CMK (cell line): ENCODE measurements around the gene OR1F1.
"Not testable (repeated sequence)": the region's sequence is repeated elsewhere in the genome, so short reads cannot be mapped to it uniquely, and the experiment has no call there.

Source experiments
- DNase-seq: peaks from one replicate; pipeline ENCODE4 v3.0.0-alpha.2; 2010; ENCODE audit warnings: low read depth

OR1F1 gene

GRCh38 chr16:3150346-3151218 lies 37.4 kb upstream of the OR1F1 start:
- peak; percentile 93 for DNase-seq

- DNase-seq: no peak
Measured at GRCh38 chr16:3152027-3152276, 36.1 kb upstream of the OR1F1 start.

DNA sequence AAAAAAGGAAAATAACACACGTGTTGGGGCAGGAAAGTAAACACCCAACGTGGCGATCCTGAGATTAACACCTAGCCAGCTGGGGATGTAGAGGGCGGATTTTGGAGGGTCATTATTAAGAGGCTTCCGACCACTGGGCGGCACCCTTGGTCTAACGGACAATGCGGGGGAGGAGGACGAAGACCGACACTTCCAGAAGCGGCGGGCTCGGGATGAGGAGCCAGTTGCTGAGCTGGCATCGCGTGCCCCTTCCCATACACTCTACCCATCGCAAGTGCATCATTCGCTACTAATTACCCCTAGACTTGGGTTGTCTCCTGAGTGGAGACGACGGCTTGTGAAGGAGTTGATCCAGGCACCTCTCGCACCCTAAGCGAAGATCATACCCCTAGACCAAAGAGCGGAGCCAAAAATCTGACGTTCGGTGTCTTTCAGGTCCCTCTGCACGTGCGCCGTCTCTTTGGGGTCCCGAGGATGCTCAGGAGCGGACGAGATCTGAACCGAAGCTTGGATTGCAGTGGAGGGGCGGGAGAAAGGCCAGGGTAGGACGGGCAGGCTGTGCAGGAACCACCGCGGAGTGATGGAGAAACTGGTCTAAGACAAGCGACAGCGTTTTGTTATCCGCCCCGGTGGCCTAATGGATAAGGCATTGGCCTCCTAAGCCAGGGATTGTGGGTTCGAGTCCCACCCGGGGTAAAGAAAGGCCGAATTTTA lies 35.6 kb upstream of the OR1F1 start:
- DNase-seq: peak; percentile 84

DNA sequence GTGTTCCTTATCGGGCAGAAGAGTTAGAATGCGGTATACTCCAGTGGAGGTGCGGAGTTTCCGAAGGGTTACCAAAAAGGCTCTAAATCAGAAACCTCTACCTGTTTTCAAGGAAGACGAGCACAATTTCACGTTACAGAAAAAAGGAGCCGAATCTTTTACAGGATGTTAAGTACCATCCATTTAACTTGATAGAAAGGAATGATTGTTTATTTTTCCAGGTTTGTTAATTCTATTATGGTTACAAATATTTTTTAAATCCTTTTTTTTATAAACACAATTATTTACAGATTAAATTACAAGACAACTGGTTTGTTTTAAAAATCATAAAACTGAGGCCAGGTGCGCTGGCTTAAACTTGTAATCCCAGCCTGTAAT lies 35.0 kb upstream of the OR1F1 start:
- no peak for DNase-seq

- DNase-seq: no peak
Measured at GRCh38 chr16:3155181-3155580, 32.8 kb upstream of the OR1F1 start.

- DNase-seq: no peak
Measured at GRCh38 chr16:3155972-3156371, 32.0 kb upstream of the OR1F1 start.

DNA sequence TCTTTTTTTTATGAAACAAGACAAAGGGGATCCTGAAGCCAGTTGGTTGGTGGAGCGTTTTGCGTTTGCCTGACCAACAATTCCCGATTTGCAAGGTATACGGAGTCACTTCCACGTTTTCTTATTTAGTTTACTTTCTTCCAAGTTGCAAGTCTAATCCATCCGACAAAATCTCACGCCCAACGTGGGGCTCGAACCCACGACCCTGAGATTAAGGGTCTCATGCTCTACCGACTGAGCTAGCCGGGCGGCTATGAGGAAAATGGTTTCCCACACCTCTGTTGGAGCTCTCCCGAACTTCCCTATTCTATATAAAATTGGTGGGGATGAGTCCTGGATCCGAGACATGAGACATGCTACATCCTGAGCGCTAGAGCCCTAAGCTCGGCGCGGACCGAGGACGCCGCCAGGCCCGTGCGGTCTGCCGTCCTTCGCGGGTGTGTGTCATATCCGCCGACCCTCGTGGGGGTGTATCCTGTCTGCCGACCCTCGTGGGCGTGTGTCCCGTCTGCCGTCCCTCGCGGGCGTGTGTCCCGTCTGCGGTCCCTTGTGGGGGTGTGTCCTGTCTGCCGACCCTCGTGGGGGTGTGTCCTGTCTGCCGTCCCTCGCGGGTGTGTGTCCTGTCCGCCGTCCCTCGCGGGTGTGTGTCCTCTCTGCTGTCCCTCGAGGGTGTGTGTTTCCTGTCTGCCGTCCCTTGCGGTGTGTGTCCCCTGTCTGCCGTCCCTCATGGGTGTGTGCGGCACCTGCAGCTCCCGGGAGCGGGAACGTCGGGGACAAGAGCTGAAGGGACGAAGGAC lies 30.6 kb upstream of the OR1F1 start:
- peak; percentile 85 for DNase-seq

- DNase-seq: no peak
Measured at GRCh38 chr16:3158026-3158509, 29.9 kb upstream of the OR1F1 start.

GRCh38 chr16:3158510-3159314 lies 29.3 kb upstream of the OR1F1 start:
- DNase-seq: peak; percentile 77

DNA sequence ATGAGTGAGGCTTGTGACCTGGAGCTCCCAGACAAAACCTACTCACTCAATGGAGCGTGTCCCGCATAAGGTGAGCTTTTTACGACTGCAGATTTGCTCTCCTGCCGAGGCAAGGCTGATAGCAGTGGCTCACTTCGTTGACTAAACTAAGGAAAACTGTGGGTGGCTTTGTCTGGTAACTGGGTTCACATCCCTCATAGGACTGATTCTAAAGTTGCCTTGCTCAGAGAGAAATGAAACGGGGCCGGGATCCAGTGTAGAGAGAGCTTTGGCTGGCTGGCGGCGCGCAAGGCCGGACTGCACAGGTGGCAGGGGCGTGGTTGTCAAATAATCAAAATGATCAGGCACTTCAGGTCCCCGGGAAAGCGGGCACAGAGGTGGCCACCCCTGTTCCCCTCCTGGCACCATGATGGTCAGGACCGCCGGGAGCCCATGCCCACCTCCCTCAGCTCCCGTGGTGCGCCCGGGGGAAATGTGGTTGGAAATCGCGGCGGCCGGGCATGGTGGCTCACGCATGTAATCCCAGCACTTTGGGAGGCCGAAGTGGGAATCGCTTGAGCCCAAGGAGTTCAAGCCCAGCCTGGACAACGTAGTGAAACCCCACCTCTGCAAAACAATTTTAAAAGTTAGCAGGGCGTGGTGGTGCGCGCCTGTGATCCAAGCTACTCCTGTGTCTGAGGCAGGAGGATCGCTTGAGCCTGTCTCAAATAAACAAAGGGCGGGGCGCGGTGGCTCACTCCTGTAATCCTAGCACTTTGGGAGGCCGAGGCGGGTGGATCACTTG lies 26.6 kb upstream of the OR1F1 start:
- DNase-seq: no peak

GRCh38 chr16:3164121-3164991 lies 23.6 kb upstream of the OR1F1 start:
- no peak for DNase-seq

DNA sequence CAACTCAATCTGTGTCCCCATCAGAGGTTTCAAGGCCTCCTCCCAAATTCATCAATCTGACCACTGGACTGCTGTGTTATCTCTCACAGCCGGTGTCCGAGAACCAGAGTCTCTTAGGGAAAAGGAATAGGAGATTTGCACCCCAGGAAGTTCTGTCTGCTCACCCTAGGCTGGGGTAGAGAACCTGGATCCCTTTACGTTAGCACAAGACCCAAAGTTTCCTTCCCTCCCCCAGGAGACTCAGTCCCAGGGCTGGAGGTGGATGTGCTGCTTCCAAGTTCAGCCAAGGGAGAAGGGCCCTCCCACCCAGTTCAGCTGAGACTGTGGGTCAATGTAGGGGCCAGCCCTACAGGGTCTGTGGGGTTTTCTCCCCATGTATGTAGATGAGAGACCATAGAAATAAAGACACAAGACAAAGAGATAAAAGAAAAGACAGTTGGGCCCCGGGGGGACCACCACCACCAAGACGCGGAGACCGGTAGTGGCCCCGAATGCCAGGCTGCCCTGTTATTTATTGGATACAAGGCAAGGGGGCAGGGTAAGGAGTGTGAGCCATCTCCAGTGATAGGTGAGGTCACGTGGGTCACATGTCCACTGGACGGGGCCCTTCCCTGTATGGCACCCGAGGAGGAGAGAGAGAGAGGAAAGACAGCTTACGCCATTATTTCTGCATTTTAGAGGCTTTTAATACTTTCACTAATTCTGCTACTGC lies 22.7 kb upstream of the OR1F1 start:
- no peak for DNase-seq

DNA sequence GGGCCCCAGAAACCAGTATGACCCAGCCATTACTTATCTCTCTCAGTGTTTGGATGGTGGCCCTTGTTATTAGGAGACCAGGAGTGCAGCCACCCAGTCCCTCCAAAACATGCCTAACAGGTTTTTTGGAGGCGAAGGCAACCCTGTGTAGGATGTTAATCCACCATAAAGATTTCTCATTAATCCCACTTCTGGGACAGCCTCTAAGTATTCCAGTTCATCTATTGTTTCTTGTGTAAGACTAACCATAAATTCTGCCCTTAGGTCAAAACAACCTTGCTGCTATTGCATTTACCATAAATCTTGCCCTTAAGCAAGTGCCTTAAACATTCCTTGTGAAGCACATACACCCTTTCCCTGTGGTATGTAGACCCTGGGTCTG lies 21.5 kb upstream of the OR1F1 start:
- no peak for DNase-seq

- not testable (repeated sequence) for DNase-seq
Measured at GRCh38 chr16:3168729-3169128, 19.3 kb upstream of the OR1F1 start.

DNA sequence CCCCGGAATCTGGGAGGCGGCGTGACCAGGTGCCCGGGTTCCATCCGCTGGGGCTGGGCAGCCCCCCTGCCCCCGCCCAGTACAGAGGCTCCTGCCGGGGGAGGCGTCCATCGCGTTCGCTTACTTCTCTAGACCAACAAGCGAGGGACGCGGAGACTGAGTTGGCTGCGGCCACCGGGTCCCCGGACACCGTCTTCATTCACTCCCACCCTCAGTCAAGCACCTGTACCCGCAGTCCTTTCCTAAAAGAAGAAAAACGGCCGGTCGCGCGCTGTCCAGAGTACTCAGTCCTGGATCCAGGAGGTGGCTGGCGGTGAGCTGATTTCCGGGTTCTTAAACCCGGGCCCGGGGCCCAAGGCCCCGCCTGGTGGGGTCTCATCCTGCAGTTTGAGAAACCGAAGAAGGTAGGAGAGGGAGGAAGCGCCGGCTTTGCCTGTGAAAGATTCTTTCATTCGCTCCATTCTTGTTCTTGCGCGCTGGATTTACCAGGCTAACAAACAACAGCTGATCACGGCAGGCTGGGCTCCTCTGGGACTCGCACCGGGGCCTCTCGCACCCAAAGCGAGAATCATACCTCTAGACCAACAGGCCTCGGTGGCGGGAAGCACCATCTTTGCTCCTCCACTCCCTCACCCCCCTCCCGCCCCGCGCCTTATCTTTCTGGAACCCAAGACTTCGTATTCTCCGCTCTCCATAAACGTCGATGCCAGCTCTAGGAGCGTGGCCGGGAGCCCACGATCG lies 17.4 kb upstream of the OR1F1 start:
- no peak for DNase-seq

DNA sequence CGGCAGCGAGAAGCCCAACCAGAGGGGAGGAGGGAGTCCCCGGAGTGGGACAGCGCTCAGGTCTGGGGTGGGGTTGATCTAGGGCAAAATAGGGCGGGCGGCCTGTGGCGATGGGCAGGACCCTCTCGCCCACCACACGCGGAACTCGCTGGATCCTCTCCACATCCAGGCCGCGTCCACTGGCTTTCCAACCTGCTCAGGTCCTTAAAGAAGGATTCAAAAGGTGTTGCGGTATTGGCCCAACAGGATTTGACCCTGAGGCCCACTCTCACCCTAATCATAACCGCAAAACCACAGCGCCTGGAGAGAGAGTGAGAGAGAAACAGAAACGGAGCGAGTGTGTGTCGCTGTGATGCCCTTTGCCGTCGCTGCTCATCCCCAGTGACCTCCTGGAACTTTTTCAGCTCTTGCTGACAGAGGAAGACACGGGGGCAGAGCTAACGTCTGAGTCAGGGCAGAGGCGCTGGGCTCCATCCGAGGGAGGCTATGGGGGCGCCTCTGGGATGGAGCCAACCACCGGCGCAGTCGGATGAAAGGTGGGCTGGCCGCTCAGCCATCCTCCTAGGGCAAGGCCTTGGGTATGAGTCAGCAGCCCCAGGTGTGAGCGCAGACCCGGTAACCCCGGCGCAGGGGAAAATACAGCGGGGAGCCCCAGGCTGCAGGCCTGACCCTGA lies 16.7 kb upstream of the OR1F1 start:
- no peak for DNase-seq

DNA sequence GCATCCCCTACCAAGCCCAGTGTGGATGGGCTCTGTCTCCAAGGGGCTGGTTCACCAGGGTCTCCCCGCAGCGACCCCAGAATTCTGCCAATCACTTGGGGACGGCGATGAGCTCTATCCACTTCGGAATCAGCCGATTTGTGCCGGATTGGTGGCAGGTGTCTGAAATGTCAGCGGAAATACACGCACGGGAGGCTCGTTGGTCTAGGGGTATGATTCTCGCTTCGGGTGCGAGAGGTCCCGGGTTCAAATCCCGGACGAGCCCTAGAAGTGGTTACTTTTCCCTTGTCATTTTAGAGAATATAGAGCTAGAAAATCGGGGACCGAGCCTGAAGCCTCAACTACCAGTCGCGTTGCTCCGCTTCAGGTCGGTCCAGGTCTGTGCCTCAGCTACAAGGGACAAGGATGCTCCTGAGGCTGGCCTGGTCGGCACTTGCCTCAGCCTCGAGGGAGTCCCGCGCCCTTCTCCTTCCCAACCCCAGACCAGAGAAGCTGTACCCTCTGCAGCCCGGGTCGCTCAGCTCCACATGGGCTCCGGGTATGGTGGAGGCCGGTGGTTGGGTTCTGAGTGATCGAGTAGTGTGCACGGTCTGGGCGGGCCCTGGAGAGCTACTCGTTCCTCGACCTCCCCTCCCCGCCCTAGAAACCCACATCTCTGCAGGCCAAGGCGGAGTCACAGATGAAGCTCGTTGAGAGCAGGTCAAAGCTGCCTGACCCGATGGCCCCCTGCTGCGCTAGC lies 16.0 kb upstream of the OR1F1 start:
- no peak for DNase-seq
